Right lobe of liver (tissue), 4 donors: ENCODE results near the gene NENF.

Experiments used
- POLR2A ChIP-seq: fragments of 450-650 bp; IDR thresholded peaks from one replicate; pipeline ENCODE4 v1.6.1; 2017; ENCODE audit warnings: antibody characterized with exemption, mild to moderate bottlenecking
- TF ChIP-seq, protein P1 (sequence below), 4 donors: fragments of 200-600 bp in 3 of 4; fragments of 450-650 bp in 1 of 4; IDR thresholded peaks; one replicate each; pipeline versions ENCODE4 v1.5.1 to v1.8.0; 2016 to 2022; ENCODE audit warnings: antibody characterized with exemption in 4 of 4, mild to moderate bottlenecking in 2 of 4
- donor health status: DM: no; HTN: no; CAD: no.
- donor health status: DM: no; HTN: no; CAD: no.
- donor health status: DM: no; HTN: yes; CAD: no.

- no peak for TF ChIP-seq POLR2A
- TF ChIP-seq, protein P1, sequence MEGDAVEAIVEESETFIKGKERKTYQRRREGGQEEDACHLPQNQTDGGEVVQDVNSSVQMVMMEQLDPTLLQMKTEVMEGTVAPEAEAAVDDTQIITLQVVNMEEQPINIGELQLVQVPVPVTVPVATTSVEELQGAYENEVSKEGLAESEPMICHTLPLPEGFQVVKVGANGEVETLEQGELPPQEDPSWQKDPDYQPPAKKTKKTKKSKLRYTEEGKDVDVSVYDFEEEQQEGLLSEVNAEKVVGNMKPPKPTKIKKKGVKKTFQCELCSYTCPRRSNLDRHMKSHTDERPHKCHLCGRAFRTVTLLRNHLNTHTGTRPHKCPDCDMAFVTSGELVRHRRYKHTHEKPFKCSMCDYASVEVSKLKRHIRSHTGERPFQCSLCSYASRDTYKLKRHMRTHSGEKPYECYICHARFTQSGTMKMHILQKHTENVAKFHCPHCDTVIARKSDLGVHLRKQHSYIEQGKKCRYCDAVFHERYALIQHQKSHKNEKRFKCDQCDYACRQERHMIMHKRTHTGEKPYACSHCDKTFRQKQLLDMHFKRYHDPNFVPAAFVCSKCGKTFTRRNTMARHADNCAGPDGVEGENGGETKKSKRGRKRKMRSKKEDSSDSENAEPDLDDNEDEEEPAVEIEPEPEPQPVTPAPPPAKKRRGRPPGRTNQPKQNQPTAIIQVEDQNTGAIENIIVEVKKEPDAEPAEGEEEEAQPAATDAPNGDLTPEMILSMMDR (IDR thresholded peaks at IDR 0.05): no peak
Measured at GRCh38 chr1:212486619-212486975, 53.9 kb downstream of the NENF start.
